ENCODE data around the gene PPP1R9B. TPM values are rescaled to one million over a fixed set of nuclear protein-coding genes. Genes with fewer than 3 reads are reported as not detected.
A peak's percentile ranks its signal among the peaks of the same experiment; 100 is the strongest.

Gene PPP1R9B
- total RNA-seq, 1 donor from 2014 or later = 103 TPM

DNA sequence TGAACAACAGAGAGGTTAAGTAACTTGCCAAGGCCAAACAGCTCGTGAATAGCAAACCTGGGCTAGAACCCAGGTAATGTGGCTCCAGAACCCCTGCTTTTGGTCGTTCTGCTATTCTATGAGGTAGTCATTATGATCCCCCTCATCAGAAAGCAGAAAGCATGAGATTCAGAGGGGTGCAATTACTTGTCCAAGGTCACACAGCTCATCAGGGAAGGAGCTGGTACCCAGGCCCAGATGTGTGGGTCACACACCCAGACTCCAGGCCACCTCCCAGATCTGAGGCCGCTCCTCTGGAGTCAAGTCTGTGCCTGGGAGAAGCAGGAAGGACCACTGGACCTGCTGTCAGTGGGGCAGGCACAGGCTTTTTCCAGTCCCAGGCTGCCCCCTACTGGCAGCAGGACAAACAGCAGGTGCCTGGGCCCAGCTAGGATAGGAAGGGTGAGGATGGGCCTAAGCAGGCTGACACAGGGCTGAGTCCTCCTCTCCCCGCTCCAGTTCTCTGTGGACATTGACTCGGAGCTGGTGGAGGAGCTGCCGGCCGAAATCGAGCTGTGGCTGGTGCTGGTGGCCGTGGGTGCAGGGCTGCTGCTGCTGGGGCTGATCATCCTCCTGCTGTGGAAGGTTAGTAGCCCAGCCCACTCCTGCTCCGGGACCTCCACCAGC, 63.1 kb downstream of the PPP1R9B start:
- peak; percentile 92 for ATAC-seq
- Histone ChIP-seq H3K9me3 (no peaks in the 10 kb centered on the region), H3K27ac (no peak overlapping the region), H3K4me3 (no peak overlapping the region), H3K36me3 (peaks cover 58% of the 10 kb centered on the region), H3K27me3 (no peaks in the 10 kb centered on the region), H3K4me1 (no peaks in the 10 kb centered on the region)
- intact Hi-C loops (cut with DNase I) = loop anchor here (5.0 kb wide), 1 partner anchor 60 kb away; no protein-coding TSS in a partner anchor
- DNase-seq = peak; percentile 81
- TF ChIP-seq, protein P1, sequence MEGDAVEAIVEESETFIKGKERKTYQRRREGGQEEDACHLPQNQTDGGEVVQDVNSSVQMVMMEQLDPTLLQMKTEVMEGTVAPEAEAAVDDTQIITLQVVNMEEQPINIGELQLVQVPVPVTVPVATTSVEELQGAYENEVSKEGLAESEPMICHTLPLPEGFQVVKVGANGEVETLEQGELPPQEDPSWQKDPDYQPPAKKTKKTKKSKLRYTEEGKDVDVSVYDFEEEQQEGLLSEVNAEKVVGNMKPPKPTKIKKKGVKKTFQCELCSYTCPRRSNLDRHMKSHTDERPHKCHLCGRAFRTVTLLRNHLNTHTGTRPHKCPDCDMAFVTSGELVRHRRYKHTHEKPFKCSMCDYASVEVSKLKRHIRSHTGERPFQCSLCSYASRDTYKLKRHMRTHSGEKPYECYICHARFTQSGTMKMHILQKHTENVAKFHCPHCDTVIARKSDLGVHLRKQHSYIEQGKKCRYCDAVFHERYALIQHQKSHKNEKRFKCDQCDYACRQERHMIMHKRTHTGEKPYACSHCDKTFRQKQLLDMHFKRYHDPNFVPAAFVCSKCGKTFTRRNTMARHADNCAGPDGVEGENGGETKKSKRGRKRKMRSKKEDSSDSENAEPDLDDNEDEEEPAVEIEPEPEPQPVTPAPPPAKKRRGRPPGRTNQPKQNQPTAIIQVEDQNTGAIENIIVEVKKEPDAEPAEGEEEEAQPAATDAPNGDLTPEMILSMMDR (IDR thresholded peaks at IDR 0.05) = peak; percentile 96

Other genes starting within 250 kb of the PPP1R9B start
- 2.1 TPM for gene DLX4, start 181.5 kb downstream of the PPP1R9B start, total RNA-seq
- 0.69 TPM for gene DLX3, start 155.5 kb downstream of the PPP1R9B start, total RNA-seq
- 212 TPM for gene ITGA3, start 94.6 kb downstream of the PPP1R9B start, total RNA-seq
- gene PDK2, start 55.3 kb downstream of the PPP1R9B start, total RNA-seq = 30.2 TPM
- gene SAMD14, start 20.5 kb downstream of the PPP1R9B start, total RNA-seq = 21.5 TPM
- gene SGCA, start 15.3 kb upstream of the PPP1R9B start, total RNA-seq = 27.8 TPM
- gene COL1A1, start 51.0 kb upstream of the PPP1R9B start, total RNA-seq = 154 TPM
- 11.3 TPM for gene TMEM92, start 123.8 kb upstream of the PPP1R9B start, total RNA-seq
- gene XYLT2, start 195.4 kb upstream of the PPP1R9B start, total RNA-seq = 20.3 TPM
- 47.1 TPM for gene MRPL27, start 222.5 kb upstream of the PPP1R9B start, total RNA-seq
- gene EME1, start 222.6 kb upstream of the PPP1R9B start, total RNA-seq = 1.3 TPM
- gene LRRC59, start 246.8 kb upstream of the PPP1R9B start, total RNA-seq = 68.0 TPM

All from upper lobe of right lung (tissue), 1 donor.